ENCODE results near the gene LRRC47.

Gene LRRC47

GRCh38 chr1:3787745-3788605, 8.3 kb downstream of the LRRC47 start:
- in situ Hi-C loops (cut with MboI; ENCODE audit: low sequenced_read_pairs): no loop called here

DNA sequence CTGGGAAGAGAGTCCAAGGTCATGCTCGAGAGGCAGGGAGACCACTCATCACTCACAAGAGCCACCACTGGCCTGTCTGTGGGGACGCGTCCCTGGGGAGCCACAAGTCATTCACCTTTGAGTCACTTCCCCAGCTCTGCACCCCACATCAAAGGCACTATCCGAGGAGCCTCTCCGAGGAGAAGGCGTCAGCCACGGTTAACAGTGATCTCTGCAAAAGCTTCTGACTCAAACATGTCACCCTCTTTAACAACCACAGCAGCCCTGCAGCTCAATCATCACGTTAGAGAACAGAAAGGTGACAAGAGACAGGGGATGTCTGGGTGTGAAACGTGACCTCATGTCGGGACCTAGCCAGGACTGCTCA, 9.0 kb downstream of the LRRC47 start:
- in situ Hi-C loops (cut with MboI; ENCODE audit: low sequenced_read_pairs): no loop called here

DNA sequence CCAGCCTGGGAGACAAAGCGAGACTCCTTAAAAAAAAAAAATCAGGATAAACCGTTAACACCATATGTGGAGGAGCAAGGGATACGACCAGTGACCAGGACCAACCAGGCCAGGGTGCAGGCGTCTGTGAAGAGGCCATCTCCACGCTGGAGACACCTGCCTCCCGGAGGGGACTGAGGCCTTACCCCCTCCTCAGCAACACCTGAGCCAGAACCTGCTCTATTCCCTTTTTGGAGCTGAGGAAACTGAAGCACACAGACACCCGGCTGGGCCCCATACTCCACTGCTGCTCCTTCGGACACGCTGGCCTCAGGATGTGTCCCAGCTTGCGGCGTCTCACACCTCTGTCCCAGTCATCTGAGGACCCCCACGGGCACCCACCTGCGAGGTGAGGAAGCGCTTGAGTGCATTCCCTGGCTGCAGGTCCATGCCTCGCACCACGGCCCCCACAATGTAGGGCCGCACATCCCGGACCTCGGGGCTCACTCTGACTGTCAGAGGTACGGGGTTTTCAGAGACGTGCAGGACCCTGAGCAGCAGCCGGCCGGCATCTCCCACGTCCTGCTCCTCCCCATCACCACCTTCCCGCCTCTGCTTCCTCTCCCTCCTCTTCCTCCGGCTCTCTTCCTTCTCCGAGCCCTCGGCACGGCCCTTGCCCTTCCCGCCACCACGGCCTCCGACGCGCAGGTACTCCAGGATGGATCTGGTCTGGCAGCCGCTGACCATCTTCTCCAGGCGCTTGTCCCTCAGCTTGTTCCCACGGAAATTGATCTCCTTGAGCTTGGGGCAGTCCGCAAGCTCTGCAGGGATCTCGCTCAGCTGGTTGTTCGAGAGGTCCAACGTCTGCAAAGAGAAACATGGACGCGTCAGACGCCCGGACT, 9.6 kb downstream of the LRRC47 start:
- in situ Hi-C loops (cut with MboI; ENCODE audit: low sequenced_read_pairs): no loop called here

- in situ Hi-C loops (cut with MboI; ENCODE audit: low sequenced_read_pairs): no loop called here
These were observed 10.7 kb downstream of the LRRC47 start for GRCh38 chr1:3785456-3786157.

DNA sequence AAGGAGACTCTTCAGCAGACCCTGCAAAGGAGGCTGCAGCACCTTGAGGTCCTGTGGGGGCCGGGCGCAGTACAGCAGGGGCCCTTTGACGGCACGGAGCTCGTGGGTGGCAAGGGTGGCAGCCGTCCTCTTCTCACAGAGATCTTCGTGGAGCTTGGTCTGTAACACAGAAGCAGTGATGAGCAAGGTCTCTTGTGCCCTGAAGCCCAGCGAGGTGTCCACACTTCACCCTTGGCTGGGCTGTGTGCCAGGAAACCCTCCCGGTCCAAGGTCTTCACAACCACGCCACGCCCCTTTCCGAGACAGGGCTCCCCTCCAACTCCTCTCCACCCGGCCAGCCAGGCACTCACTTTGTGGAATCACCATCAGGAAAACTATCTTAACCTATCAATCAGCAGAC, 11.3 kb downstream of the LRRC47 start:
- in situ Hi-C loops (cut with MboI; ENCODE audit: low sequenced_read_pairs): no loop called here

GRCh38 chr1:3783651-3784474, 12.4 kb downstream of the LRRC47 start:
- in situ Hi-C loops (cut with MboI; ENCODE audit: low sequenced_read_pairs): no loop called here

- in situ Hi-C loops (cut with MboI; ENCODE audit: low sequenced_read_pairs): no loop called here
These were observed 15.4 kb downstream of the LRRC47 start for GRCh38 chr1:3780901-3781300.

DNA sequence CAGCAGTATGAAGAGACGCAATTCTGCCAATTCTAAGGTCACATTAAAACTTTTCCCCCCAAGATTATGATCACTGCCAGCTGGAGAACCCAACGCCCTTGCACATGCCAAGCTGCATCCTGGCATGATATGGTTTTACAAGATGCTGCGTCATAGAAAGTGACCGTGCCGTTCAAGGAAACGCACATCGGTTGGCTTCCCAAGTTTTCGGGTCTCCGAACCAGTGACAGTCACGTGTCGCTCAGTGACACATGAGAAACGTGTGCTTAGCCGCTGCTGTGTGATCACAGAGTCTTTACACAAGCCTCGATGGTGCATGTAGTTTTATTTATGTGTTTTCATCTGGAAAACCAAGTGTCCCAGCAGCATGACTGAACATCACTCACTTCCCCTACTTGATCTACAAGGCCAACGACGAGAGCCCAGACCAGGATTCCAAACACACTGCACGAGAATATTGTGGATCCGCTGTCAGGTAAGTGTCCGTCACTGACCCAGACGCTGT, 16.3 kb downstream of the LRRC47 start:
- in situ Hi-C loops (cut with MboI; ENCODE audit: low sequenced_read_pairs): no loop called here

GRCh38 chr1:3779265-3779911, 16.9 kb downstream of the LRRC47 start:
- in situ Hi-C loops (cut with MboI; ENCODE audit: low sequenced_read_pairs): no loop called here

DNA sequence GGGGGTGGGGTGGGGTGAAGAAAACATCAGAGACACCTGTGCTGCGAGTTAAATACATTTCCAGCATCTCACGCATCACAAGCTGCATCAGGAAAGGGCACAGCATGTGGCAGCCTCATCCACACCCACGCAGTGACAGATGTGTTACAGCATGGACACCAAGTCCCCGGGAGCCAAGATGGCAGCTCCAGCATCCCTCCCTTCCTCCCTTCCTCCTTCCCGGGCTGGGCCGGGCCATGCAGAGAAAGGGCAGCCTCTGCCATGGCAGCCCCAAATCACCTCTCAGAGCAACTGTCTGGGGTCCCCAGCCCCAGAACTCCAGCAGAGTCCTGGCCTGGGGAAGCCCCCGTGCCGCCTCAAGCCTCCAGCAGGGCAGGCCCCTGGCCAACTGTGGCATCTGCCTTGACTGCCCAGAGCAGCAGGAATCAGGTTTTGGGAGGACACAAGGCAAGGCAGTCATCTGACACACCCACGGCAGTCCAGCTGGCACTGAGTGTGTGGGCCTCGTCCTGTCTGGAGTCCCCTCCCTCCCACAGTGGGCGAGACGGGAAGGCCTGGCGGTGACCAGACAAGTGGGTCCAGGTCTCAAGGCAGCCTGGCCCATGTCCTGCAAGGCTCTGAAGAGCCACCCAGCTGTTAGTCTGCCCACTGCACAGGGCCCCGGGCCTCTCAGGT, 17.6 kb downstream of the LRRC47 start:
- in situ Hi-C loops (cut with MboI; ENCODE audit: low sequenced_read_pairs): no loop called here

DNA sequence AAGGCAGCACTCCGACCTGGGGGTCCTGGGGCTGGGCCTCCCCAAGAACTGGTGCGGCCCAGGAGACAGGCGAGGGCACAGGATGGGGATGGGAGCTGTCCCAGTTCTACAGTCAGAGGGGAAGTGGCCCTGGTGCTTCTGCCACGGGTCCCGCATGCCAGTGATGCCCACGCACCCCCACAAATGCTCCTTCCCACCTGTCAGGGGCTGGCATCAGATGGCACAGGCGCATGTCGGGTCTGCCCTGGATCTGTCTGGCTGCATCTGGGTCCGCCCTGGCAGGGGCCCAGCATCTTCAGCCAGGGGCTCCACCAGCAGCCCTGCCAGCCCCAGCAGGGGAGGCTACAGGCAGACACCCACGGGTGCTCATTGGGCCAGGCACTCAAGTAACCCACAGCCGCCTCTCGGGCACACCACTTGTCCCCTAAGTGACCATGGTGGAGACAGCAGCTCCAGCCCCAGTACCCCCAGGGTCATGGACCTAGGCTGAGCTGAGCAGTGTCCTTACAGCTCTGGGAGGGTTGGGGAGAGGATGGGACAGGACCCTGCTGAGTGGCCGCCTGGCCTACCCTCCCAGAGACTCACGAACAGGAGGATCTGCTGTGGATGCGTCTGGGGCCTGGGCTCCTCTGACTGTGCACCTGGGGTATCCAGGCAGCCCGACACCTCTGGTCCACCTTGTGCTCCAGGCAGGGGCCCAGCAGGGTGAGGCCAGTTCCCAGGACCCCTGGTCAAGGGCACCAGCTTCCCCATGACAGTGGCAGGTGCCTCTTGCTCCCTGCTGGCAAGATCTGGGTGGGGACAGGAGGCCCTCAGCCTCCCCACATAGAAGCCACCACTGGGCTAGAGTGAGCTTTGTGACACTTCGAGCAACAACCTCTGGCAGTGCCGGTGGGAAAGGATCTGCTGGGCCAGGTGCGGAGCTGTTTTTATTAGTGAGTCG, 18.4 kb downstream of the LRRC47 start:
- in situ Hi-C loops (cut with MboI; ENCODE audit: low sequenced_read_pairs): no loop called here

- in situ Hi-C loops (cut with MboI; ENCODE audit: low sequenced_read_pairs): no loop called here
These were observed 19.2 kb downstream of the LRRC47 start for GRCh38 chr1:3777078-3777547.

DNA sequence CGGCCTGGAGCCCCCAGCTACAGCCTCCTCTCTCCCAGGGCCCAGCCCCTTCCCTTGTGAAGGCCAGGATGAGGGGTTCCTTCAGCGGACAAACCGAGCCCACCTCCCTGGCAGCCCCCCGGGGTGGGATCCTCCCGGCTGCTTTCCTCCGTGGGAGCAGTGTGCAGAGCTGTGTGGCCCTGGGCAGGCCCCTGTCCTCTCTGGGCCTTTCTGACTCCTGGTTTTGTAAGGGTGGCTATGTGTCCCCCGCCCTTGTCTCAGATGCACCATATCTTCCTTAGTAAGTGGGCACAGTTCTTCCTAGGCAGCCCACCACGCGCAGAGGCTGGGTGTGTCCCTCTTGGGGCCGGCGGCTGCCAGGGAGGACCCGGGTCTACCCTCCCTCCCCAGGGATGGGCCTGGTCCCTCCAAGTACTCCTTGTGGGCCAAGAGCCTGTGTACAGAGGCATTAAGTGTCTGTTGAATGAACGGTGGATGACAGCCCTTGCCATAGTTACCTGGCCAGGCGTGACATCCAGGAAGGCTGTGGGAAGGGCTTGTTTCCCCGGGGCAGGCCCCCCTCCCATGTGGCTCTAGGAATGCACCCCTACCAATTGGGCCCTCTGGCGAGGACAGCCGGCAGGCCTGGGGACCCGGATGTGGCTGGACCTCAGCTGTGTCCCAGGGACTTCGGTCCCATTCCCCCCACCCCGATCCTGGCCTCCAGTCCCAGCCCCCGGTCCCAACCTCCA, 19.9 kb downstream of the LRRC47 start:
- in situ Hi-C loops (cut with MboI; ENCODE audit: low sequenced_read_pairs): no loop called here

GRCh38 chr1:3775490-3776230, 20.6 kb downstream of the LRRC47 start:
- in situ Hi-C loops (cut with MboI; ENCODE audit: low sequenced_read_pairs): no loop called here

- in situ Hi-C loops (cut with MboI; ENCODE audit: low sequenced_read_pairs): no loop called here
These were observed 21.3 kb downstream of the LRRC47 start for GRCh38 chr1:3774946-3775489.

- in situ Hi-C loops (cut with MboI; ENCODE audit: low sequenced_read_pairs): no loop called here
These were observed 21.9 kb downstream of the LRRC47 start for GRCh38 chr1:3774276-3774945.

Data from HL-60/S4 (cell line).